ENCODE results near the gene CCK.
"Not testable (repeated sequence)": the region's sequence is repeated elsewhere in the genome, so short reads cannot be mapped to it uniquely, and the experiment has no call there.

DNA sequence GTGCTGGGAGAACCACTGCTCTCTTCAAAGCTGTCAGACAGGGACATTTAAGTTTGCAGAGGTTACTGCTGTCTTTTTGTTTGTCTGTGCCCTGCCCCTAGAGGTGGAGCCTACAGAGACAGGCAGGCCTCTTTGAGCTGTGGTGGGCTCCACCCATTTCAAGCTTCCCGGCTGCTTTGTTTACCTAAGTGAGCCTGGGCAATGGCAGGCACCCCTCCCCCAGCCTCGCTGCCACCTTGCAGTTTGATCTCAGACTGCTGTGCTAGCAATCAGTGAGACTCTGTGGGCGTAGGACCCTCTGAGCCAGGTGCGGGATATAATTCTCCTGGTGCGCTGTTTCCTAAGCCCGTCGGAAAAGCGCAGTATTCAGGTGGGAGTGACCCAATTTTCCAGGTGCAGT lies 21.4 kb upstream of the CCK start:
- not testable (repeated sequence) for TF ChIP-seq CTCF, POLR2A (IDR thresholded peaks at IDR 0.05)
